Posterior vena cava (tissue), 2 donors: ENCODE measurements around the gene TDRD9. TPM values are rescaled to one million over a fixed set of nuclear protein-coding genes. Genes with fewer than 3 reads are reported as not detected.
"Not testable (repeated sequence)": the region's sequence is repeated elsewhere in the genome, so short reads cannot be mapped to it uniquely, and the experiment has no call there.

Experiments used
- DNase-seq: peaks from one replicate; pipeline ENCODE4 v3.0.0-alpha.2; 2020; ENCODE audit warnings: low spot score
- intact Hi-C, 2 donors: fragments of 100-400 bp; cut with DNase I; formaldehyde crosslinking; loops; one replicate each; pipeline versions ENCODE4 v1.14.1 to v1.14.2; 2022 to 2023
- total RNA-seq, 2 donors: library from RNA; stranded (reverse); fragmentation: NEBNext Ultra II Directional; extraction: Animal tissue kit (Norgen Biotek cat#: 25700); gene quantifications; one replicate each; pipeline ENCODE4 v1.2.1, GENCODE V29; 2021
- donor health status: DM: yes; HTN: yes; CAD: no.
- donor health status: DM: yes; HTN: yes; CAD: no.

The TDRD9 gene
- total RNA-seq, 2 donors from 2014 or later = 1.00 to 2.9 TPM

DNA sequence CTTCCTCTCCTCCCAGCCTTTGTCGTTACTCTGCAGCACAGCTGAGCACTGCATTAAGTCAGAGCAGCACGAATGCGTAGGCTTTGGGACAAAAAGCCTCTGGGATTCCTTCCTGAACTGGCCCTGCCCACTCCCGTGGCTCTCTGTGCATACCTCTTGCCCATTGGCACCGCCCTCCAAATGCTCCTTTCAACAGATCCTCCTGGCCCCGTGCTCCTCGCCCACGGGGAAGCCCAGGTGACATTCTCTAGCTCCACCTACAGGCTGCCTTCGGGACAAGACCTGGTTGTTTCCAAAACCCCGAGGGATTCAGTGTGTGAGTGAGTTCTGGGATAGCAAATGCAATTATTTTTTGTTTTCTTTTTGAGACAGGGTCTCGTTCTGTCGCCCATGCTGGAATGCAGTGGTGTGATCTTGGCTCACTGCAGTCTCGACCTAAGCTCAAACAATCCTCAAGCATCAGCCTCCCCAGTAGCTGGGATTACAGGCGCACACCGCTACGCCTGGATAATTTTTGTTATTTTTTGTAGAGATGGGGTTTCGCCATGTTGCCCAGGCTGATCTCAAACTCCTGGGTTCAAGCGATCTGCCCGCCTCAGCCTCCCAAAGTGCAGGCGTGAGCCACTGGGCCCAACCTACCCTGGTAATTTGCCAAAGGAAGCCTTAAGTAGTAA lies 17.9 kb upstream of the TDRD9 start:
- intact Hi-C loops = loop anchor here (1.0 to 5.0 kb wide), 2 partner anchors 31 to 103 kb away; no protein-coding TSS in a partner anchor
- no peak for DNase-seq

DNA sequence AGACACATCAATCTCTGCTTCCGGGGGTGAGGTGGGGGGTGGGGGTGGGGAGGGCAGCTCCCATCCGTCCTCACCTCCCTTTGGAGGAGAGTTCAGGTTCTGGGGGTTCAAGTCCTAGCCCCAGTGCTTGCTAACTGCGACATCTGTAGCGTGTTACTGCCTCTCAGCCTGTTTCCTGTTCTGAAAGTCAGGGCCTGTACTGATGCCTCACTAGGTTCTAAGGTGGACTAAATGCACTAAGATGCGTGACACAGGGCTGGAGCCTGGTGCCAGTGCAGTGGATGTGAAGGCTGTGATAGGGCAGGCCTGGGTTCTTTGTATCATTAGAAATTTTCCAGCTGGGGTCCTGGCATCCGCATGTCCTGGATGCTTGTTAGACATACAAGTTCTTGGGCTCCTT lies 17.3 kb upstream of the TDRD9 start:
- intact Hi-C loops = loop anchor here (1.0 to 5.0 kb wide), 2 partner anchors 32 to 104 kb away; no protein-coding TSS in a partner anchor
- DNase-seq = no peak

DNA sequence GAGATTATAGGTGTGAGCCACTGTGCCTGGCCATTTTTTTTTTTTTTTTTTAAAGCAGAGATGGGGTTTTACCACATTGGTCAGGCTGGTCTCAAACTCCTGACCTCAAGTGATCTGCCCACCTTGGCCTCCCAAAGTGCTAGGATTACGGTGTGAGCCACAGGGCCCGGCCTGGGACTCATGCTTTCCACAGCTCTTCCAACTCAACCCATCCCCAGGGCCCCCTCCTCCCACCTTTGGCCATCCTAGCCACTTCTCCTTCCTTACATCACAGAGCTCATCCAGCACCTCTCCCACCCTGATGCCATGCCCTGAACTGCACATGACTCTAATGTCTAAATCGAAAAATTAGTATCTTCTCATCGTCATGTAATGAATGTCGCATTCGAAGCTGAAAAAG lies 12.6 kb upstream of the TDRD9 start:
- intact Hi-C loops = no loop called here
- peak; percentile 51 for DNase-seq

DNA sequence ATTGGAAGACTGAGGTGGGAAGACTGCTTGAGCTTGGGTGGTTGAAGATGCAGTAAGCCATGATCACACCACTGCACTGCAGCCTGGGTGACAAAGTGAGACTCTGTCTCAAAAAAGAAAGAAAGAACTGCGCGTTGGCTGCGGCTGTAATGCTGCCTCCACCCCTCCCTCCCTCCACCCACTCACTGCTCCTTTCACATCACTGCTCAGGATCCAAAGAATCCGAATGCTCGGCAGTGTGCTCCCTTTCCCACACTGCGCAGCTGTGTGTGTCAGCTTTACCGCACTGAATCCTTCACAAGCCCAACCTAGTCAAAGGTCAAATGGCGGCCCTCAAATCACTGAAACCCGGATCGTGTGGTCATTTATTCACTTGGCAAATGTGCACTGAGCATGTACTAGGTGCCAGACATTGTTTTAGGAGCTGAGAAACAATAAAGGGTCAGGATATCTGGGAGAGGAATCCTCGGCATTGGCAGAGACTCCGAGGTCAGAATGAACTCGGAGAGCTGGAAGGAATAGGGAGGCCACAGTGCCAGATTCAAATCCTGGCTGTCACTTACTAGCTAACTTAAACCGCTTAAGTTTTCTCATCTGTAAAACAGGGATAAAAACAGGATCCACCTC lies 11.5 kb upstream of the TDRD9 start:
- DNase-seq = peak; percentile 73
- intact Hi-C loops = no loop called here

DNA sequence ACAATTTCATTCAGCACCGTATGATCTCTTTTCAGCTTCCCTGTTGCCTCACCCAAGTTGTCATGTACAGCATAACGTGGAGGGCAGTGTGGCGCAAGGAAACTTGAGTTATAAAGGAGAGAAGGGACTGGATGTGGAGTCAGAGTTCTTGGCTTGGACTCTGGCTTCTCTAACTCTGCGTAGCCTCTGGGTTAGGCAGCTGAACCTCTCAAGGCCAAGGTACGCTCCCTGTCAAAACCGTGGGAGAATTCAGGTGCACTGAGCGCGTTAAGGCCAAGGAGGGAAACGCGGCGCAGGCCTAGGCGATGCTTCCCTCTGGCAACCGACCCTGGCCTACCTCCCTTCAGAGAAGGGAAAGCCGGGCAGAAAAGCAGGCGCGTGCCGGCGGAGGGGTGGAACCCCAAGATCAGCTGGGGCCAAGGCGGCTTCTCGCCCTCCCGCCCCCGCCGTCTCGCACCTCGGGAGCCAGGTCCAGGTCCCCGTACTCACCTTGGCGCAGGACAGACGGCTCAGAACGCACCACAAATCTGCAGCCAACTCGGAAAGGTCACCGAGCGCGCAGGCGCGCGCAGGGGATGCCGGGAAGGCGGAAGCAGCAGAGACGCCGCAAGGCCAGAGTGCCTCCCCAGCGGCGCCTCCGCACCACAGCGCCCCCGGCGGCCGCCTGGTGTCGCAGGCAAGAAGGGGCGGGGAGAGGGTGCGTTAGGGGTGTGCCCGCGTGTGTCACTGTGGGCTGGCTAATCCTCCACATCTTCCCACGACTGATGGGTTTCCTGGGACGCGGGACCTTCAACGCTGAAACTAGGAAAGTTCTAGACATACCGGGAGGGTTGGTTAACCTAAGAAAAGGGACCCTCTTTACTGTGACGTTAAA lies 7.0 kb upstream of the TDRD9 start:
- DNase-seq = peak; percentile 98
- intact Hi-C loops = no loop called here

DNA sequence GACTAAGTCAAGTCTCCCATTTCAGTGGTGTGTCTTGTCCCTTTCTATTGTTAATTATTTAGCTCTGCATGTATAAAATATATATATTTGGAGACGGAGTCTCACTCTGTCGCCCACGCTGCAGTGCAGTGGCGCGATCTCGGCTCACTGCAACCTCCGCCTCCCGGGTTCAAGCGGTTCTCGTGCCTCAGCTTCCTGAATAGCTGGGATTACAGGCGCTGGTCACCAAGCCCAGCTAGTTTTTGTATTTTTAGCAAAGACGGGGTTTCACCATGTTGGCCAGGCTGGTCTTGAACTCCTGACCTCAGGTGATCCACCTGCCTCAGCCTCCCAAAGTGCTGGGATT lies 6.4 kb upstream of the TDRD9 start:
- intact Hi-C loops = not testable (repeated sequence)

DNA sequence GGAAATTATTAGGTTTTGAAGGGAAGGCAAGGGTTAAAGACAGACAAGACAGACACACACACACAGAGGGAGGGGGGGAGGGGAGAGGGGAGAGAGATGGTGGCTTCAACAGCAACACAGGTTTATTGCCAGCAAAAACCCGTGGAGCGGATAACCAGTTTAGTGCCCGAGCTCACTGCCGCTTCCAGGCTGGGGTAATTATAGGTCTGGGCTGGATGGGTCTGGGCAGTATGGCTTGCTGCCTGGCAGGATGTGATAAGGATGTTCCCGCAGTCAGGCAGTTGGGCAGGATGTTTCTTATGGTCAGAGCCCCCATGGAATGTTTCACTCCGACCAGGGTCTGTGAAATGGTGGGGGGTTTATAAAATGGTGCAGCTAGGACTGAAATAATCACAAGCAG lies 4.4 kb upstream of the TDRD9 start:
- DNase-seq = no peak
- intact Hi-C loops = no loop called here

More for the DNA sequence above, 6.4 kb upstream of the TDRD9 start:
- not testable (repeated sequence) for DNase-seq

DNA sequence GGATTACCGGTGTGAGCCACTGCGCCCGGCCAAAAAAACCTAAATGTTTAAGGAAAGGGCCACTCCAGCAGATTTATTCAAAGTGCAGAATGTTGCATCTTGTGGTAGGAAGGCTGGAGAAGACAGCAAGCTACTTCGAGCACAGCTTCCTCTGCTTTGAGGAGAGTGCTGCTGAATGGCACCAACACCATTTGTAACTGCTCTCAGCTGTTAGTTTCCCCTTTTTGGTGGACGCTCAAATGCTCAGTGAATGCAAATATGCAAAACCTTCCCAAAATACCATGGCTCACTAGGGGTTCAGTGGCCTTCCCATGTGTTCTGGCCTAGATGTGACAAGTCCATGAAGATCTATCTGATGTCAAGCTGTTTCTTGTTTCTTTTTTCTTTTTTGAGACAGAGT lies 2.9 kb upstream of the TDRD9 start:
- intact Hi-C loops = no loop called here
- DNase-seq = no peak

DNA sequence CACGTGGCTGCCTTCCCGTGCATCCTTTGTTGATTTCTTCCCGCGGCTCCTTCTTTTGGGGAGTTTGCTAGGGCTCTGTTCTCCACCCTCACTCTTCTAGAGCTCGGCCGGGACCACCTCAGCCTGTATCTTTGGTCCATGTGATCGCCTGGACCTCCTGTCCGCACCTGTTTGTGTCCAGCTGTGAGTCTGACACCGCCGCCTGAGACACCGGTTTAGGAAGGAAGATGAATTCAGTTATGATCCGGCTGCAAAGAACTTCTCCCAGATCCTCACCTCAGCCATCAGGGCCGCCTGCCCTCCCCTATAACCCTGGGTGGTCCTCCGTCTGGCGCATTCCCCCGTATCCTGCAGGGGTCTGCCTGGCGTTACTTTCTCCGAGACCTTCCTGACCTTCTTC lies 690 bp upstream of the TDRD9 start:
- DNase-seq = no peak
- intact Hi-C loops = no loop called here

DNA sequence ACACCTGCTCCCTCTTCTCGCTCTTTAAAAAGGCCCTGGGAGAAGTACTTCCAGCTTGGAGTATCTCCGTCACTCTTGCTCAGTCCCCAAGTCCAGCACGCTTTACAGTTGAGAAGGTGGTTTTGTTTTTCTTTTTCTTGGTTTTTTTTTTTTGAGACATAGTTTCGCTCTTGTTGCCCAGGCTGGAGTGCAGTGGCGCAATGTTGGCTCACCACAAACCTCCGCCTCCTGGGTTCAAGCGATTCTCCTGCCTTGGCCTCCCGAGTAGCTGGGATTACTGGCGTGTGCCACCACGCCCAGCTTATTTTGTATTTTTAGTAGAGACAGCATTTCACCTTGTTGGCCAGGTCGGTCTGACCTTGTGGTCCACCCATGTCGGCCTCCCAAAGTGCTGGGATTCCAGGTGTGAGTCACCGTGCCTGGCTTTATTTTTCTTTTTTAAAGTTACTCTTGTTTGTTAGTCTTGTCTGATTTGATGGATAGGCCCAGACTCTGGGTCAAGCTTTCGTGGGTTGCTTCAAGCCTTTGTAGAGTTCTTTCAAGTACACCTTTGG lies 1.9 kb downstream of the TDRD9 start:
- intact Hi-C loops = no loop called here
- DNase-seq = no peak

DNA sequence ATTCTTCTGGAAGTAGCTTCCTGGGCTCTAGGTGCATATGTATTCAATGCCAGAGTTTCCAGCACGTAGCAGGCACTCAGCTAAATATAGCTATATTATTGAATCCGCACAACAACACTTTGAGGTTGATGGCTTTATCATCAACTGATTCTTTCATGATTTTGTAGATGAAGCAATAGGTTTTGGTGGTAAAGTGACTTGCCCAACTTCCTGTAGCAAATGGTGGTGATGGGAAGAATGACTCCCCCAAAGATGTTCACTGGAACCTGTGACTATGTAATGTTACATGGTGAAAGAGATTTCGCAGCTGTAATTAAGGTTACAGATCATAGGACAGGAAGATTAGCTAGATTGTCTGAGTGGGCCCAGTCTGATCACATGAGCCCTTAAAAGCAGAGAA lies 3.2 kb downstream of the TDRD9 start:
- intact Hi-C loops = no loop called here
- DNase-seq = no peak

DNA sequence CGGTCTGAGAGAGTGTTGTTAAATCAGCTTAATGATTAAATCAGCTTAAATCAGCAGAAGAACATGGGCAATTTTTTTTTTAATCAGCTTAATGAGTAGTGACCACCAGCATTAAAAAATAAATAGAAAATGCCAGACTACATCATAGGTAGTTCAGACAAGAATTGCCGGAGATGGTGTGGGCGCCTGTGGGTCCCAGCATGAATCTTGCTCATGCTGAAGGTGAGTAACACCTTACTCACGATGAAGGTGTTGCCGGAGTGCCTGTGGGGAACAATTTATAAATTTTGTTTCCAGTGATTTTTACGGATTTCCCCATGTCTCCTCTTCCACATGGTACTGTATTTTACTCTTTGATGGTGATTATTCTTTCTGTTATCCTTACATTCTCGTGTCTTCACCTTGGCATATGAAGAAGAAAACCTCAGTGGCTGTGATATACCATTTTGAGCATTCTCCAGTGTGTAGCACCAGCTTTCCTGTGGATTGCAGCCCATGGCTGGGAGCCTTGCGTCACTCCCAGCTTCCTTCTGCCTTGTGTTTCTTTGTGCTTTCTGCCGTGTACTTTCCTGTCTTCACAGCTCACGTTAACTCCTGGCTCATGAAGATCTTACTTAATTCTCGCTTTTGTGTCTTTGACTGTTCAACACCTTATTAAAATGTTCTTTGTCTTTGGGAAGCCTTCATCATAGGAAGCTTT lies 4.7 kb downstream of the TDRD9 start:
- intact Hi-C loops = no loop called here
- no peak for DNase-seq

DNA sequence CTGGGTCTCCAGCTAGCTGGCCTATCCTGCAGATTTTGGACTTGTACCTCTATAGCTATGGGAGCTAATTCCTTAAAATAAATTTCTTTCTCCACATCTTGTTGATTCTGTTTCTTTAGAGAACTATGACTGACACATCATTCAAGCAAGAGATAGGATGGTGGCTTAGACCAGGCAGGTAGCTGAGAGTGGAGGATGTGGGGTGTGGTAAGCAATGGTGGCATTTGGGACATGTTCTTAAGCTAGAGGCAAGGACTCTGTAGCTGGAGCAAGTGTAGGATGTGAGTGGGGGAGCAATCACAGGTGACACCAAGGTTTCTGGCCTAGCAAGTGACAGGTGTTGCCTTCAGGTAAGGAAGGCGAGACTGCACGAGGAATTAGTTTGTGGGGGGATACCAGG lies 6.8 kb downstream of the TDRD9 start:
- DNase-seq = no peak
- intact Hi-C loops = no loop called here

DNA sequence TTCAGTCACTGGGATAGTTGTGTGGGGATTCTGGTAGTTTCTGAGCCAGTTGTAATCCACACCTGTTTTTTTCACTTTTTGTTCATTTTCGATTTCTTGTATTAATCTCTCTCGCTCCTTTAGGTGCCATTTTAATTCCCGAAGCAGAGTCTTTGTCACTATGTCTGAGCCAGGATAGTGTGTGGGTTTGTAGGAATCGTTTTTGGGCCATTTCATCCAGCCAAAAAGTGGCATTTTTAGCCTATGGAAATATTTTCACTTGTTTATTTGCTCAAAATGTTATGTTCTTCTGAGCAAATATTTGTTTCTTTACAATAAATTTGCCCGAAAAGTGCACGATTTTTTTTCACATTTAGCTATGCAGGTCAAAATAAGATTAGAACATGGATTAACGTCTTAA lies 13.2 kb downstream of the TDRD9 start:
- DNase-seq = no peak
- intact Hi-C loops = no loop called here

DNA sequence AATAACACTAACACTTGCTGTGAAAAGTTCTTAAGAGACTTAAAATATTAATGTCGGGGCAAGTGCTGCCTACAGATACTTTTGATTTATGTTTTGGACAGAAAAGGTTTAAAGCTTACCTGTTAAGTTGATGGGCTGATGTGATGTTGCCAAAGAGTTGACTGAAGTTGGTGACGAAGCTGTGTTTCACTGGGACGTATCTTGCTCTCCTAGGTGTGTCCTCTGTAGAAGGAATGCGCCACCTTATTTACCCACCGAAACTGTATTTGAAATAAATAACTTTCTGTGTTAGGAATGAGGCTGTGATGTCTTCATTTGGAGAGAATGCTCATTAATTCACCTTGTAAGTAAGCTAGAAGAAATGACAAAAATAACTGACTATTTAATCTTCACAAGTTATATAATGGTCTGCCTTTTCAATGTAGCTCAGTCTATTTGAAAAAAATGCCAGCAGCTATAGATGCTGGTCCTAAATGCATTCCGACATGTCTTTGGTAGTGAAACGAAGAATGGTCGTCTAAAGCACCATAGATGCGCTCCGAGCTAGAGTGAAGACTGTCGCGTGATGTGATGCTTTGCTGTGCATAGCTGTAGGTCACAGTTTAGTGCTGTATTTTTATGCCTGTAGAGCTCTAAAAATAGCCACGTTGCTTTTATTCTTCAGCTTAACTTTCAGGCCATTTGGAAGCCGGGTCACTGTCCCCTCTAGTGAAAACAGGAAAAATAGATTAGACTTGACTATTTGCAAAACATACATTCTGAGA lies 13.9 kb downstream of the TDRD9 start, which contains the start of gene RD3L:
Gene RD3L (minus strand): TSS at position 557 of the 764 bp plus-strand sequence. CDS start 834 bp downstream, outside the sequence.
- DNase-seq = no peak
- intact Hi-C loops = no loop called here

DNA sequence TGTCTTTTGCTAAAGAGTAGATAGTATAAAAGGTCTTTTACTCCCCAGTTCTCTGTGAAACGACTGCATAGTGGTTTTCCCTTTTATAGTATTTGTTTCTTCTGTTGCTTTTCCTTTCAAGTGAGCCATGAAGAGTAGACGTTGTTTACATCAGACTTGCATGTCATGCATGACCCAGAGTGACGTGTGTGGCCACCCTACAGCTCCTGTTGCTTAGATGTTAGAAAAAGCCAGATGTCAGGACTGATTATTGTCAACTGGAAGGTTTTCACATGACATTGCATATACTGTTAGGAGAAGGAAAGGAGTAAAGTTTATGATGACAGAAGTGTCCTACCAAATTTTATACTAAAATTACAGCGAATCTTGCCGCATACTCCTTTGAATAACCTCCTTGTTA lies 15.4 kb downstream of the TDRD9 start:
- DNase-seq = no peak
- intact Hi-C loops = no loop called here

DNA sequence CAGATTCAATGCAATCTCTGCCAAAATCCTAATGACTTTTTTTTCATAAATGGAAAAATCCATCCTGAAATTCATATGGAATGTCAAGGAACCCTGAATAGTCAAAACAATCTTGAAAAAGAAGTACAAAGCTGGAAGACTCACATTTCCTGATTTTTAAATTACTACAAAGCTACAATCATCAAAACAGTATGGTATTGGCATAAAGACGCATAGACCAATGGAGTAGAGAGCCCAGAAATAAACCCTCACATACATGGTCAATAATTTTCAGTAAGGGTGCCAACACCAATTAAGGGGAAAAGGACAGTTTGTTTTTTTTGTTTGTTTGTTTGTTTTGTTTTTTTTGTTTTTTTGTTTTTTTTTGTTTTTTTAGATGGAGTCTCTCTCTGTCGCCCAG lies 18.7 kb downstream of the TDRD9 start:
- intact Hi-C loops = no loop called here
- DNase-seq = no peak

DNA sequence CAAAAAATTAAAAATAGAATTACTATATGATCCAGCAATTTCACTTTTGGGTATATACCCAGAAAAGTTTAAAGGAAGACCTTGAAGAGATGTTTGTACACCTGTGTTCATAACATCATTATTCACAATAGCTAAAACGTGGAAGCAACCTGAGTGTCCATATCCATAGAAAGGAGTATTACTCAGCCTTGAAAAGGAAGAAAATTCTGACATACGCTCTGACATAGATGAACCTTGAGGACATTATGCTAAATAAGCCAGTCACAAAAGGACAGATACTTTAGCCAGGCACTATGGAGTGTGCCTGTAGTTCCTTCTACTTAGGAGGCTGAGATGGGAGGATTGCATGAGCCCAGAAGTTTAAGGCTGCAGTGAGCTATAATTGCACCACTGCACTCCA lies 20.2 kb downstream of the TDRD9 start:
- no peak for DNase-seq

More for the DNA sequence above, 20.2 kb downstream of the TDRD9 start:
- intact Hi-C loops = no loop called here
